CD8-positive, alpha-beta memory T cell (primary cell): ENCODE data around the gene B9D1. TPM values are rescaled to one million over a fixed set of nuclear protein-coding genes. Genes with fewer than 3 reads are reported as not detected.

Experiments
- CTCF ChIA-PET: fragments of 350-600 bp; sonication (Branson Sonifier 250); formaldehyde crosslinking; loops from one replicate; lab custom pipeline; 2021; ENCODE audit warnings: antibody characterized with exemption; lab: Charles Lee
- POLR2A ChIA-PET: fragments of 350-600 bp; sonication (Branson Sonifier 250); formaldehyde crosslinking; loops from one replicate; lab custom pipeline; 2021; ENCODE audit warnings: antibody characterized with exemption; lab: Charles Lee
- DNase-seq, 5 donors: peaks; one replicate each; pipeline versions ENCODE4 v3.0.0 to v3.0.0-alpha.2; 2020 to 2022; ENCODE audit warnings: mixed read lengths in 1 of 5
- H3K27ac ChIP-seq: one replicate; pipeline ENCODE4 v1.7.0; 2013; ENCODE audit warnings: low read depth, mild to moderate bottlenecking, low read length, moderate library complexity
- H3K27me3 ChIP-seq: 2 replicates; pipeline ENCODE4 v1.7.0; 2013; ENCODE audit warnings: low read length, mild to moderate bottlenecking; ENCODE audit not compliant: insufficient read depth, poor library complexity, severe bottlenecking
- H3K36me3 ChIP-seq: 2 replicates; pipeline ENCODE4 v1.7.0; 2013; ENCODE audit warnings: mild to moderate bottlenecking, low read length, moderate library complexity; ENCODE audit not compliant: insufficient read depth
- H3K4me1 ChIP-seq: 2 replicates; pipeline ENCODE4 v1.7.0; 2013; ENCODE audit warnings: mild to moderate bottlenecking, low read length, moderate library complexity; ENCODE audit not compliant: insufficient read depth
- H3K4me3 ChIP-seq: 2 replicates; pipeline ENCODE4 v1.7.0; 2013; ENCODE audit warnings: mild to moderate bottlenecking, low read length
- H3K9me3 ChIP-seq: 2 replicates; pipeline ENCODE4 v1.7.0; 2013; ENCODE audit warnings: mild to moderate bottlenecking, low read length
- H3K27ac Mint-ChIP-seq, 8 donors: one replicate each; pipeline ENCODE4 v1.8.0; 2020 to 2021; ENCODE audit warnings: mixed read lengths in 8 of 8, mild to moderate bottlenecking in 6 of 8, inconsistent platforms in 3 of 8, moderate library complexity in 3 of 8
- H3K27me3 Mint-ChIP-seq, 2 donors: one replicate each; pipeline ENCODE4 v1.8.0; 2020 to 2021; ENCODE audit warnings: mixed read lengths in 2 of 2, mild to moderate bottlenecking in 1 of 2, moderate library complexity in 1 of 2
- H3K36me3 Mint-ChIP-seq, 3 donors: one replicate each; pipeline ENCODE4 v1.8.0; 2020 to 2021; ENCODE audit warnings: mixed read lengths in 3 of 3, inconsistent platforms in 1 of 3, mild to moderate bottlenecking in 1 of 3
- H3K4me1 Mint-ChIP-seq, 3 donors: one replicate each; pipeline ENCODE4 v1.8.0; 2020 to 2021; ENCODE audit warnings: mixed read lengths in 3 of 3, inconsistent platforms in 1 of 3, mild to moderate bottlenecking in 1 of 3
- H3K4me3 Mint-ChIP-seq, 7 donors: one replicate each; pipeline ENCODE4 v1.8.0; 2020 to 2021; ENCODE audit warnings: mixed read lengths in 7 of 7, mild to moderate bottlenecking in 6 of 7, moderate library complexity in 4 of 7, inconsistent platforms in 2 of 7
- H3K9me3 Mint-ChIP-seq, 5 donors: one replicate each; pipeline ENCODE4 v1.8.0; 2020 to 2022; ENCODE audit warnings: mixed read lengths in 5 of 5, mild to moderate bottlenecking in 3 of 5, moderate library complexity in 2 of 5, inconsistent platforms in 1 of 5
- polyA plus RNA-seq: library from polyadenylated mRNA; unstranded; fragments of 300-500 nt; fragmentation: Illumina TruSeq; gene quantifications from one replicate; pipeline ENCODE4 v1.2.3, GENCODE V29; 2021
- total RNA-seq, 2 experiments: library from RNA; stranded (reverse); gene quantifications; one replicate each; pipeline ENCODE4 v1.2.3, GENCODE V29; 2021

B9D1 gene
- total and polyA plus RNA-seq, 3 experiments from 2014 or later: 0.67 to 6.8 (median 4.8) TPM

DNA sequence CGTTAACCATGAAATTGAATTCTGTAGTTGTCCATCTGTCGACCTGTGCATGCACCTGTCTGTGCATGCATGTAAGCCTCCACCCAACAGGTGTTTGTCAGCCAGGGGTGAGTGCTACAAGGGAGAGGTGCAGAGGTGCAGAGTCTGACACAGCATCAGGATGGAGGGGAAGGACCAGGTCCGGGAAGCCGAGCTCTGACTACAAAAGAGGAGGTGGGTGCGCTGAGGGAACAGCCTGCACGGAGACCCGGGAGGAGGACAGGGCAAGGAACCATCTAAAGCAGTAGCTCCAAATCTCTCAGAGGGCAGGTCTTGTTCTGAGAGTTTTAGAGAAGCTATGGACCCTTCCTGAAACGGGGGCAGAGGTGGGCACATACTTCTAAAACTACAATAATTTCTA, 54.1 kb downstream of the B9D1 start:
- POLR2A ChIA-PET: no interaction called here
- H3K27ac ChIP-seq: no peak overlapping the region
- H3K9me3 ChIP-seq: no peaks in the 10 kb centered on the region
- H3K36me3 ChIP-seq: no peaks in the 10 kb centered on the region
- H3K4me3 ChIP-seq: no peak overlapping the region
- peaks cover 3 to 7% of the 10 kb centered on the region in 2 donors for H3K27me3 Mint-ChIP-seq
- H3K9me3 Mint-ChIP-seq: no peaks in the 10 kb centered on the region
- DNase-seq: no peak
- peaks cover 4% of the 10 kb centered on the region for H3K27me3 ChIP-seq
- peaks cover 0 to 15% (median 0%) of the 10 kb centered on the region in 3 donors for H3K36me3 Mint-ChIP-seq
- no peak overlapping the region for H3K27ac Mint-ChIP-seq
- no peak overlapping the region for H3K4me3 Mint-ChIP-seq
- peaks cover 21 to 28% (median 24%) of the 10 kb centered on the region in 3 donors for H3K4me1 Mint-ChIP-seq
- H3K4me1 ChIP-seq: peaks cover 22% of the 10 kb centered on the region
- CTCF ChIA-PET: interaction anchor here (1.8 kb wide), 1 partner anchor 55 kb away, joined by 4 read pairs; the partner anchor contains the start of gene B9D1

DNA sequence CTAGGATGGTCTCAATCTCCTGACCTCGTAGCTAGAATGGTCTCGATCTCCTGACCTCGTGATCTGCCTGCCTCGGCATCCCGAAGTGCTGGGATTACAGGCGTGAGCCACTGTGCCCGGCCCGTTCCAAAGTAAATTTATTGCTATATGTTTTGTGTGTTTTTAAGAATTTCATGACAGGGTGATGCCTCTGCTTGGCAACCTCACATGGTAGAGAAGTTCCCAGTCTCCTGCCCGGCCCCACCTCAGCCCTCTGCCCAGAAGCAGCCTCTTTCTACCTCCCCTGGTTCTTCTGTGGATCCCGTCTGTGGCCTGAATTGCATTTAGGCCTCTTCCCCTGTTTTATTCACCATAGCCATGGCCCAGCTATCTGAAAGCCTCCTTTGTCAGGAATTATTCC, 55.0 kb downstream of the B9D1 start:
- CTCF ChIA-PET: interaction anchor here (0.7 to 1.8 kb wide), 2 partner anchors 56 to 58 kb away, joined by 3 to 4 read pairs; partner anchors contain the start of gene B9D1
- H3K27ac ChIP-seq: no peak overlapping the region
- no peak overlapping the region for H3K4me3 ChIP-seq
- H3K27me3 Mint-ChIP-seq: peaks cover 3 to 7% of the 10 kb centered on the region in 2 donors
- H3K9me3 Mint-ChIP-seq: no peaks in the 10 kb centered on the region
- POLR2A ChIA-PET: no interaction called here
- peak overlapping the region in 1 of 8 donors; percentile 12 for H3K27ac Mint-ChIP-seq
- H3K9me3 ChIP-seq: no peaks in the 10 kb centered on the region
- H3K36me3 ChIP-seq: no peaks in the 10 kb centered on the region
- no peak for DNase-seq
- H3K4me1 ChIP-seq: peaks cover 22% of the 10 kb centered on the region
- H3K4me3 Mint-ChIP-seq: no peak overlapping the region
- peaks cover 21 to 28% (median 24%) of the 10 kb centered on the region in 3 donors for H3K4me1 Mint-ChIP-seq
- peaks cover 0 to 9% (median 0%) of the 10 kb centered on the region in 3 donors for H3K36me3 Mint-ChIP-seq
- peaks cover 4% of the 10 kb centered on the region for H3K27me3 ChIP-seq

DNA sequence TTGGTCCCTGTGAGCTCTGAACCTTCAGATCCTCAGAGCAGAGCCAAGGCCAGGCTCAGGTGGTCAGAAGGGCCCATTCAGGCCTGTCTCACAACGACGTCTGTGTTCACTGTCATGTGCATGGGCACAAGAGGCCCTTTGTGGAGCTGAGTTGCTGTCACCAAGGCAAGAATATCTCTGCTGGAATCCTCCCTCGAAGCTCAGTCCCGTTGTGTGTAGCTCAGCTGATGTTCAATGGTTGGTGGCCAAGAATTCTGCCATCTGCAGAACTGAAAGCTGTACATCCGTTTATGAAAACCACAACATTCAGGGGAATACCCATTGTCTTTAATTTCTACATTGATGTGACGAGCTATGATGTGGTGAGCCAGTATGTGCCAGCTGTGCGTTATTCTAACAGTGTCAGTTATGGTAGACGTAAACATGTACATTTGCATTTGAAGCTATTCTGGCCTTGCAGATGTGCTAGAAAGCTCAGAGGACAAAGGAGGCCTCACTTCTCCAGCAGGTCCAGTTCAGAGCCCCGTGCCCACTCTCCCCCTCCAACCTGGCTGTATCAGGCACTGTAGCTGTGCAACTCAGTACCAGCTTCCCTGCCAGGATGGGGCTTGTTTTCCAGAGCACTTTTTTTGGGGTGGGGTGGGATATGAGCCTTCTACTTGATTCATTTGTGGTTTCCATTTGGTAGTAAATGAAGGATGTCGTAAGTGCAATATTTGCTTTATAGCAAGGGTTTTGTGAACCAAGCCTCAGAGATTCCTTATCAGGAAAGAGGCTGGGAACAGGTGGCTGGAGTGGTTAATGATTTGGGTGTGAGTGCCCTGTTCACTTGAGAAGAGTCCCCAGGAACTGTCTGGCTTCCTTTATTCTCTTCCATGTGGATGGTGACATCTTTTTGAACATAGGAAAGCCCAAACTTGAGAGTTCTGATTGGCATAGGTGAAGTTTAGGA, 56.1 kb downstream of the B9D1 start:
- ChIA-PET POLR2A (interaction anchor here (0.6 kb wide), 1 partner anchor 13 kb away, joined by 3 read pairs; no protein-coding TSS in a partner anchor), CTCF (interaction anchor here (0.7 to 1.5 kb wide), 2 partner anchors 57 to 141 kb away, joined by 3 to 5 read pairs; no protein-coding TSS in a partner anchor)
- H3K4me3 Mint-ChIP-seq: peak overlapping the region in 3 of 7 donors; percentile 6 to 39 (median 34)
- peaks cover 0 to 5% (median 0%) of the 10 kb centered on the region in 3 donors for H3K36me3 Mint-ChIP-seq
- peak overlapping the region in 5 of 8 donors; percentile 6 to 57 (median 36) for H3K27ac Mint-ChIP-seq
- H3K4me3 ChIP-seq: no peak overlapping the region
- peak in 3 of 5 donors; percentile 58 to 73 (median 66) for DNase-seq
- H3K9me3 Mint-ChIP-seq: no peaks in the 10 kb centered on the region
- no peaks in the 10 kb centered on the region for H3K9me3 ChIP-seq
- peaks cover 3 to 7% of the 10 kb centered on the region in 2 donors for H3K27me3 Mint-ChIP-seq
- H3K27me3 ChIP-seq: peaks cover 4% of the 10 kb centered on the region
- H3K27ac ChIP-seq: no peak overlapping the region
- H3K4me1 ChIP-seq: peaks cover 22% of the 10 kb centered on the region
- H3K4me1 Mint-ChIP-seq: peaks cover 21 to 24% (median 24%) of the 10 kb centered on the region in 3 donors
- no peaks in the 10 kb centered on the region for H3K36me3 ChIP-seq

DNA sequence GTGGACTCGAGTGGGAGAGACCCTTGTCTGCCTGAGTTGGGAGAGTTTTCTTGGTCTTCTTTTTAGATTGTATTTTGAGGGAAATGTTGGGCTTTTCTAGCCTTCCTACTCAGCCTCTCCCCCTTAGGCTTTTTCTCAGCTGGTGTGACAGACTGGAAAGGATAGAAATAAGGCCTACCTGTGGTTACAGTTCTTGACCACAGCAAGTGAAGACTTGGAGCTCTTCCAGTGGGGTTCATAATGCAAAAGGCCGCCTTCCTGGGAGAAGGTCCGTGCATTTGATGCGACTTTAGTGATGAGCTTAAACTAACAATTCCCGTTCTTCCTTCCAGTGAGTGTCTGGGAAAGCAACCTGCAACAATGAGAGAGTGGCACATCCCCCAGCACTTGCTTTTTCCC, 56.8 kb downstream of the B9D1 start:
- H3K4me1 ChIP-seq: peaks cover 22% of the 10 kb centered on the region
- no peaks in the 10 kb centered on the region for H3K36me3 ChIP-seq
- Mint-ChIP-seq H3K27me3 (peaks cover 3 to 7% of the 10 kb centered on the region in 2 donors), H3K4me3 (peak overlapping the region in 1 of 7 donors; percentile 34), H3K4me1 (peaks cover 21 to 24% (median 24%) of the 10 kb centered on the region in 3 donors), H3K27ac (peak overlapping the region in 3 of 8 donors; percentile 22 to 56 (median 36)), H3K36me3 (peaks cover 0 to 2% (median 0%) of the 10 kb centered on the region in 3 donors), H3K9me3 (no peaks in the 10 kb centered on the region)
- ChIA-PET CTCF (interaction anchor here (1.5 kb wide), 1 partner anchor 141 kb away, joined by 5 read pairs; no protein-coding TSS in a partner anchor), POLR2A (interaction anchor here (0.6 kb wide), 1 partner anchor 13 kb away, joined by 3 read pairs; no protein-coding TSS in a partner anchor)
- H3K27me3 ChIP-seq: no peaks in the 10 kb centered on the region
- no peak overlapping the region for H3K27ac ChIP-seq
- H3K9me3 ChIP-seq: no peaks in the 10 kb centered on the region
- DNase-seq: no peak
- H3K4me3 ChIP-seq: no peak overlapping the region

DNA sequence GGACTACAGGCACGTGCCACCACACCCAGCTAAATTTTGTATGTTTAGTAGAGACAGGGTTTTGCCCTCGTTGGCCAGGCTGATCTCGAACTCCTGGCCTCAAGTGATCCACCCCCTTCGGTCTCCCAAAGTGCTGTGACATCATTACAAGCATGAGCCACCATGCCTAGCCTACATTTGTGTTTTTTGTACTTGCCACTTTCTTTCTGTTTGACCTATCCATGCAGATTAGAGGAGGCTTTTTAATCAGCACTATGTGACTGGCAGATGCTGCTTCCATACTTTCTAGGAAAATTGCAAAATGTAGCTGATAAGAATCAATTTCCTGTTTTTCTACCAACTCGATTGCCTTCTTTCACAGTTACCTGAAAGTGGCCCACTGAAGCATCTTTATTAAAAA, 57.3 kb downstream of the B9D1 start:
- Mint-ChIP-seq H3K4me3 (peak overlapping the region in 1 of 7 donors; percentile 14), H3K9me3 (no peaks in the 10 kb centered on the region), H3K4me1 (peaks cover 21 to 24% (median 24%) of the 10 kb centered on the region in 3 donors), H3K27ac (peak overlapping the region in 2 of 8 donors; percentile 18 to 51), H3K36me3 (peaks cover 0 to 2% (median 0%) of the 10 kb centered on the region in 3 donors), H3K27me3 (peaks cover 3 to 5% of the 10 kb centered on the region in 2 donors)
- DNase-seq: no peak
- no peak overlapping the region for H3K4me3 ChIP-seq
- POLR2A ChIA-PET: no interaction called here
- no peaks in the 10 kb centered on the region for H3K27me3 ChIP-seq
- H3K36me3 ChIP-seq: no peaks in the 10 kb centered on the region
- no peaks in the 10 kb centered on the region for H3K9me3 ChIP-seq
- H3K4me1 ChIP-seq: peaks cover 22% of the 10 kb centered on the region
- CTCF ChIA-PET: interaction anchor here (1.5 kb wide), 1 partner anchor 142 kb away, joined by 5 read pairs; no protein-coding TSS in a partner anchor
- no peak overlapping the region for H3K27ac ChIP-seq

DNA sequence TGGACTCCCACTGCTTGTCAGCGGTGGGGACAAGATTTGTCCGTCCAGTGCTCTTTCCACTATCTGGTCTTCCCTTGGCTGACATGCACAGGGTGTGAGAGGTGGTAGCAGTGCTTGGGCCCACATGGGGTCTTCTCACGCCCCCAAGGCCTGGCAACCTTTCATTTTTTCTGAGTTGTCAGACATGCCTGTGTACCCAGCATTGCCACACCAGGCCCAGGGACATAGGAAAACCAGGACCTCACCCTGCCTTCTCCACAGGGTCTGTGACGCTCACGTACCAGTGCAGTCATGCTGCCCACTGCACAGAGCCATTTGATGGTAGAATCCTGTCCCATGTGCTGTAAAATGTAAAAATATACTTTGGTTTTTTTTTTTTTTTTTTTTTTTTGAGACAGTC, 57.8 kb downstream of the B9D1 start:
- peaks cover 22% of the 10 kb centered on the region for H3K4me1 ChIP-seq
- peaks cover 3 to 8% of the 10 kb centered on the region in 2 donors for H3K27me3 Mint-ChIP-seq
- H3K27me3 ChIP-seq: no peaks in the 10 kb centered on the region
- H3K27ac Mint-ChIP-seq: no peak overlapping the region
- no peaks in the 10 kb centered on the region for H3K9me3 ChIP-seq
- H3K9me3 Mint-ChIP-seq: no peaks in the 10 kb centered on the region
- H3K4me3 Mint-ChIP-seq: no peak overlapping the region
- H3K4me1 Mint-ChIP-seq: peaks cover 21 to 24% (median 24%) of the 10 kb centered on the region in 3 donors
- no peak overlapping the region for H3K4me3 ChIP-seq
- no peak for DNase-seq
- ChIA-PET CTCF (no interaction called here), POLR2A (no interaction called here)
- H3K36me3 ChIP-seq: no peaks in the 10 kb centered on the region
- peak overlapping the region; percentile 43 for H3K27ac ChIP-seq
- peaks cover 0 to 2% (median 0%) of the 10 kb centered on the region in 3 donors for H3K36me3 Mint-ChIP-seq

DNA sequence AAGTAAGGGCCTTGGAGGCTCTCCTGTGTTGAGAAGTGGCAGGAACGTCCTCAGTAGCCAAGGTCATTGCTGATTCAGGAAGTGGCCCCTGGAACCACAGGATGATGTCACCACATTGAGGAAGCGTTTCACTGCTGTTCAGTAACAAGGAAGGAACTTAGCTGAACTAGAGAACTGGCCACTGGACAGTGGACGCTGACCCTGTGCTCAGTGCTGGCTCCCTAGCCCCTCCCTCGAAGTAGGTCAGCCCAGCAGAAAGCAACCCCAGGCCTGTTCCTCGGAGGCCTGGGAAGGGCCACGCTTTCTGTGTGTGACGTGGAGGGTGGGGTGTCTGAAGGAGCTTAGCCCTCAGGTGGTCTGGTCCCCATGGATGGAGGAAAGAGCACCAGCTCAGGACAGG, 58.3 kb downstream of the B9D1 start:
- Histone ChIP-seq H3K27me3 (no peaks in the 10 kb centered on the region), H3K9me3 (no peaks in the 10 kb centered on the region), H3K36me3 (no peaks in the 10 kb centered on the region), H3K4me1 (peaks cover 22% of the 10 kb centered on the region), H3K4me3 (no peak overlapping the region), H3K27ac (peak overlapping the region; percentile 43)
- Mint-ChIP-seq H3K9me3 (no peaks in the 10 kb centered on the region), H3K27me3 (peaks cover 3 to 8% of the 10 kb centered on the region in 2 donors), H3K4me1 (peaks cover 21 to 24% (median 24%) of the 10 kb centered on the region in 3 donors), H3K27ac (no peak overlapping the region), H3K4me3 (no peak overlapping the region), H3K36me3 (no peaks in the 10 kb centered on the region)
- no peak for DNase-seq
- CTCF ChIA-PET: no interaction called here
- POLR2A ChIA-PET: no interaction called here
